HCT116 (cell line): ENCODE results near the gene TDRD9. TPM values are rescaled to one million over a fixed set of nuclear protein-coding genes. Genes with fewer than 3 reads are reported as not detected.

Experiments
- ATAC-seq: fragments of 200-7000 bp; cut with Tn5 transposase; 2 replicates; pipeline ENCODE4 v1.9.1; 2020; ENCODE audit warnings: mild to moderate bottlenecking, moderate library complexity
- BruUV-seq: library from RNA; stranded (reverse); fragments of 400-500 nt; replicated peaks from 2 replicates; lab custom pipeline; 2021; lab: Mats Ljungman, UMichigan
- CTCF ChIA-PET: fragments of 300-600 bp; sonication (Branson Sonifier 250); formaldehyde crosslinking; loops from one replicate; lab custom pipeline; 2021; ENCODE audit warnings: antibody characterized with exemption; lab: Charles Lee
- POLR2A ChIA-PET: fragments of 300-600, 350-600 bp; sonication (Branson Sonifier 250); formaldehyde crosslinking; loops from one replicate; lab custom pipeline; 2021; ENCODE audit warnings: antibody characterized with exemption; lab: Charles Lee
- RAD21 ChIA-PET, 2 experiments: fragments of 300-600 bp; sonication (Branson Sonifier 250); formaldehyde crosslinking; loops; one replicate each; lab custom pipeline; 2023; ENCODE audit warnings: low total read pairs in 2 of 2; ENCODE audit not compliant: uncharacterized antibody in 2 of 2, unreplicated experiment in 2 of 2, low non-redundant PET in 1 of 2; lab: Charles Lee
- DNase-seq: peaks from one replicate; pipeline ENCODE4 v3.0.0-alpha.2; 2010; ENCODE audit warnings: low read depth, low spot score
- H2AFZ ChIP-seq: fragments of 200-600 bp; shearing (Covaris generic), sonication (generic); 2 replicates; pipeline ENCODE4 v1.6.1; 2017; ENCODE audit warnings: low read depth, mixed run types, mixed read lengths, antibody characterized with exemption, low read length; ENCODE audit not compliant: poor library complexity, severe bottlenecking
- H3K27ac ChIP-seq: 2 replicates; pipeline ENCODE4 v1.5.1; 2012; ENCODE audit warnings: low read depth, low read length
- H3K27me3 ChIP-seq: fragments of 200-600 bp; sonication (generic); 2 replicates; pipeline ENCODE4 v1.6.1; 2016; ENCODE audit warnings: mixed run types, low read length, mixed read lengths; ENCODE audit not compliant: insufficient read depth
- H3K36me3 ChIP-seq, 2 experiments: fragments of 200-500 bp in 1 of 2; fragments of 200-600 bp in 1 of 2; sonication (Bioruptor generic) in 1 of 2; sonication (generic) in 1 of 2; 2 replicates each; pipeline versions ENCODE4 v1.5.1 to v1.6.1; 2014 to 2016; ENCODE audit warnings: low read length in 2 of 2, inconsistent platforms in 1 of 2, mixed read lengths in 1 of 2, mixed run types in 1 of 2; ENCODE audit not compliant: insufficient read depth in 2 of 2, control insufficient read depth in 1 of 2
- H3K4me1 ChIP-seq, 2 experiments: fragments of 200-600 bp in 1 of 2; sonication (generic) in 1 of 2; 2 replicates each; pipeline versions ENCODE4 v1.5.1 to v1.6.1; 2012 to 2017; ENCODE audit warnings: low read length in 2 of 2, inconsistent platforms in 1 of 2, mild to moderate bottlenecking in 1 of 2, mixed read lengths in 1 of 2, mixed run types in 1 of 2, moderate library complexity in 1 of 2; ENCODE audit not compliant: insufficient read depth in 2 of 2, control insufficient read depth in 1 of 2
- H3K4me2 ChIP-seq: fragments of 200-600 bp; sonication (generic); 2 replicates; pipeline ENCODE4 v1.6.1; 2017; ENCODE audit warnings: mixed run types, low read length, mixed read lengths
- H3K4me3 ChIP-seq, 2 experiments: fragments of 200-600 bp in 1 of 2; sonication (generic) in 1 of 2; replicated peaks in 1 of 2; 2 replicates each; pipeline ENCODE4 v1.5.1; 2011 to 2016; ENCODE audit warnings: low read length in 2 of 2, control low read depth in 1 of 2, low read depth in 1 of 2, mild to moderate bottlenecking in 1 of 2, mixed read lengths in 1 of 2, mixed run types in 1 of 2
- H3K79me2 ChIP-seq: fragments of 200-600 bp; sonication (generic); 2 replicates; pipeline ENCODE4 v1.6.1; 2017; ENCODE audit warnings: mild to moderate bottlenecking, mixed run types, low read length, moderate library complexity, mixed read lengths; ENCODE audit not compliant: insufficient read depth
- H3K9ac ChIP-seq: fragments of 200-600 bp; sonication (generic); 2 replicates; pipeline ENCODE4 v1.6.1; 2016; ENCODE audit warnings: low read length, mixed read lengths
- H3K9me2 ChIP-seq: fragments of 200-600 bp; sonication (generic), shearing (Covaris generic); 2 replicates; pipeline ENCODE4 v1.6.1; 2017; ENCODE audit warnings: mixed run types, mild to moderate bottlenecking, moderate library complexity; ENCODE audit not compliant: insufficient read depth
- H3K9me3 ChIP-seq, 2 experiments: fragments of 200-500 bp in 1 of 2; fragments of 200-600 bp in 1 of 2; sonication (Bioruptor generic) in 1 of 2; sonication (generic) in 1 of 2; 2 replicates each; pipeline ENCODE4 v1.6.1; 2014 to 2017; ENCODE audit warnings: low read length in 2 of 2, mixed read lengths in 2 of 2, inconsistent platforms in 1 of 2, low read depth in 1 of 2, mild to moderate bottlenecking in 1 of 2, mixed run types in 1 of 2, moderate library complexity in 1 of 2; ENCODE audit not compliant: control insufficient read depth in 1 of 2, insufficient read depth in 1 of 2
- H4K20me1 ChIP-seq: fragments of 200-600 bp; sonication (generic), shearing (Covaris generic); 2 replicates; pipeline ENCODE4 v1.6.1; 2017; ENCODE audit warnings: mixed run types, mild to moderate bottlenecking, moderate library complexity; ENCODE audit not compliant: insufficient read depth
- CBX3 ChIP-seq: IDR thresholded peaks from 2 replicates; pipeline ENCODE4 v1.6.1; 2012; ENCODE audit warnings: low read depth
- CEBPB ChIP-seq: IDR thresholded peaks from 2 replicates; pipeline ENCODE4 v1.6.1; 2012; ENCODE audit warnings: low read depth
- EGR1 ChIP-seq: IDR thresholded peaks from 2 replicates; pipeline ENCODE4 v1.6.1; 2012; ENCODE audit warnings: low read depth
- EZH2phosphoT487 ChIP-seq: fragments of 200-600 bp; IDR thresholded peaks from 2 replicates; pipeline ENCODE4 v1.6.1; 2018; ENCODE audit warnings: antibody characterized with exemption, borderline replicate concordance
- POLR2A ChIP-seq: IDR thresholded peaks from 2 replicates; pipeline ENCODE4 v1.7.0; 2011; ENCODE audit warnings: borderline replicate concordance; ENCODE audit not compliant: insufficient read depth, insufficient read length; ENCODE audit errors: extremely low read depth
- RAD21 ChIP-seq: IDR thresholded peaks from 2 replicates; pipeline ENCODE4 v1.6.1; 2012; ENCODE audit warnings: low read depth, mild to moderate bottlenecking
- SIN3A ChIP-seq: IDR thresholded peaks from 2 replicates; pipeline ENCODE4 v1.6.1; 2012; ENCODE audit warnings: low read depth
- SP1 ChIP-seq: IDR thresholded peaks from 2 replicates; pipeline ENCODE4 v1.6.1; 2012; ENCODE audit warnings: low read depth
- YY1 ChIP-seq: IDR thresholded peaks from 2 replicates; pipeline ENCODE4 v1.6.1; 2011; ENCODE audit warnings: low read length, low read depth, moderate library complexity, mild to moderate bottlenecking; ENCODE audit not compliant: insufficient replicate concordance; ENCODE audit errors: extremely low read depth
- intact Hi-C: fragments of 100-400 bp; cut with micrococcal nuclease; formaldehyde crosslinking; loops from 2 replicates; pipeline ENCODE4 v1.10.0; 2022
- total RNA-seq: library from RNA; stranded (reverse); gene quantifications from one replicate; pipeline ENCODE4 v1.2.1, GENCODE V29; 2021; ENCODE audit not compliant: unreplicated experiment
- TF ChIP-seq, protein P1 (sequence below): IDR thresholded peaks from 2 replicates; pipeline ENCODE4 v1.6.1; 2011; ENCODE audit warnings: mild to moderate bottlenecking, low read length, moderate library complexity; ENCODE audit not compliant: insufficient replicate concordance; ENCODE audit errors: extremely low read depth
- TF ChIP-seq, protein P2 (sequence below): IDR thresholded peaks from 2 replicates; pipeline ENCODE4 v1.6.1; 2012; ENCODE audit warnings: low read depth
- TF ChIP-seq, protein P3 (sequence below), 3 experiments: fragments of 200-600 bp in 1 of 3; sonication (generic) in 1 of 3; IDR thresholded peaks in 2 of 3; conservative IDR thresholded peaks in 1 of 3; 2 replicates each; pipeline ENCODE4 v1.5.1; 2012 to 2017; ENCODE audit warnings: low read depth in 2 of 3, low read length in 2 of 3, antibody characterized with exemption in 1 of 3, borderline replicate concordance in 1 of 3, control low read depth in 1 of 3, mild to moderate bottlenecking in 1 of 3, mixed read lengths in 1 of 3, mixed run types in 1 of 3, moderate library complexity in 1 of 3; ENCODE audit not compliant: insufficient read depth in 1 of 3
- TF ChIP-seq, protein P4 (sequence below): IDR thresholded peaks from 2 replicates; pipeline ENCODE4 v1.6.1; 2012

Gene TDRD9
- total RNA-seq, 1 experiment from 2014 or later: not detected

DNA sequence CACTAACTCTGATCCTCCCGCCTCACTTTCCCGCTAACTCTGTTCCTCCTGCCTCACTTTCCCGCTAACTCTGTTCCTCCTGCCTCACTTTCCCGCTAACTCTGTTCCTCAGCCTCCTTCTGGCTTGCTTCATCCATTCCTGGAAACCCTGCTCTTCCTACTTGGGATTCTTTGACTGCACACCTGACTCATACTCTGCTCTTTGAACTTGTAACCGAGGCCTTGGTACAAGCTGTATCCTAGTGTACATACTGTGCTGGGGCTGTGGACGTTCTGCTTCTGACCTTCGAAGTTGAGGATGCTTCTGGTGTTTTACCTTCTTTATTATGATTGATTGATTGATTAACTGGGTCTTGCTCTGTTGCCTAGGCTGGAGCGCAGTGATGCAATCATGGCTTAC is 77.2 kb downstream of the TDRD9 start (continued):
- TF ChIP-seq, protein P1, sequence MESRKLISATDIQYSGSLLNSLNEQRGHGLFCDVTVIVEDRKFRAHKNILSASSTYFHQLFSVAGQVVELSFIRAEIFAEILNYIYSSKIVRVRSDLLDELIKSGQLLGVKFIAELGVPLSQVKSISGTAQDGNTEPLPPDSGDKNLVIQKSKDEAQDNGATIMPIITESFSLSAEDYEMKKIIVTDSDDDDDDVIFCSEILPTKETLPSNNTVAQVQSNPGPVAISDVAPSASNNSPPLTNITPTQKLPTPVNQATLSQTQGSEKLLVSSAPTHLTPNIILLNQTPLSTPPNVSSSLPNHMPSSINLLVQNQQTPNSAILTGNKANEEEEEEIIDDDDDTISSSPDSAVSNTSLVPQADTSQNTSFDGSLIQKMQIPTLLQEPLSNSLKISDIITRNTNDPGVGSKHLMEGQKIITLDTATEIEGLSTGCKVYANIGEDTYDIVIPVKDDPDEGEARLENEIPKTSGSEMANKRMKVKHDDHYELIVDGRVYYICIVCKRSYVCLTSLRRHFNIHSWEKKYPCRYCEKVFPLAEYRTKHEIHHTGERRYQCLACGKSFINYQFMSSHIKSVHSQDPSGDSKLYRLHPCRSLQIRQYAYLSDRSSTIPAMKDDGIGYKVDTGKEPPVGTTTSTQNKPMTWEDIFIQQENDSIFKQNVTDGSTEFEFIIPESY: no peak
- TF ChIP-seq SP1 (no peak), YY1 (no peak), RAD21 (no peak), EGR1 (no peak), POLR2A (no peak), SIN3A (no peak)
- TF ChIP-seq, protein P2, sequence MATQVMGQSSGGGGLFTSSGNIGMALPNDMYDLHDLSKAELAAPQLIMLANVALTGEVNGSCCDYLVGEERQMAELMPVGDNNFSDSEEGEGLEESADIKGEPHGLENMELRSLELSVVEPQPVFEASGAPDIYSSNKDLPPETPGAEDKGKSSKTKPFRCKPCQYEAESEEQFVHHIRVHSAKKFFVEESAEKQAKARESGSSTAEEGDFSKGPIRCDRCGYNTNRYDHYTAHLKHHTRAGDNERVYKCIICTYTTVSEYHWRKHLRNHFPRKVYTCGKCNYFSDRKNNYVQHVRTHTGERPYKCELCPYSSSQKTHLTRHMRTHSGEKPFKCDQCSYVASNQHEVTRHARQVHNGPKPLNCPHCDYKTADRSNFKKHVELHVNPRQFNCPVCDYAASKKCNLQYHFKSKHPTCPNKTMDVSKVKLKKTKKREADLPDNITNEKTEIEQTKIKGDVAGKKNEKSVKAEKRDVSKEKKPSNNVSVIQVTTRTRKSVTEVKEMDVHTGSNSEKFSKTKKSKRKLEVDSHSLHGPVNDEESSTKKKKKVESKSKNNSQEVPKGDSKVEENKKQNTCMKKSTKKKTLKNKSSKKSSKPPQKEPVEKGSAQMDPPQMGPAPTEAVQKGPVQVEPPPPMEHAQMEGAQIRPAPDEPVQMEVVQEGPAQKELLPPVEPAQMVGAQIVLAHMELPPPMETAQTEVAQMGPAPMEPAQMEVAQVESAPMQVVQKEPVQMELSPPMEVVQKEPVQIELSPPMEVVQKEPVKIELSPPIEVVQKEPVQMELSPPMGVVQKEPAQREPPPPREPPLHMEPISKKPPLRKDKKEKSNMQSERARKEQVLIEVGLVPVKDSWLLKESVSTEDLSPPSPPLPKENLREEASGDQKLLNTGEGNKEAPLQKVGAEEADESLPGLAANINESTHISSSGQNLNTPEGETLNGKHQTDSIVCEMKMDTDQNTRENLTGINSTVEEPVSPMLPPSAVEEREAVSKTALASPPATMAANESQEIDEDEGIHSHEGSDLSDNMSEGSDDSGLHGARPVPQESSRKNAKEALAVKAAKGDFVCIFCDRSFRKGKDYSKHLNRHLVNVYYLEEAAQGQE: no peak

DNA sequence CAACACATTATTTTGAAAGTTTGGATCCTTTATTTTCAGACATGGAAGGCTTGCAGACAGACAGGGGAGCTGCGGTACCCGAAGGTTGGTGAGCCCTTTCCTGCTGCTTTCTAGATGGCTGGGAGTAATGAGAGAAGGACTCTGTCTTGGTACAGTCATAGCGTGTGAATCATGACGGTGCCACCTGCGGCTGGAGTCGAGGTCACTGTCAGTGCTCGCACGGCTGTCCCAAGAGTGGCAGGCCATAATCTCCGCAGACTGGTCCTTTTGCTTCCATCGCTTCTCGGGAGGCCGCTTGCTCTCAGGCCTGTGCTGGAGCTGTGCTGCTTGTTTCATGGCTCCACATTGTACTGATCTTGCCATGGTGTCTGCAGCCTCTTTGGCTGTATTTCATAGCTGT is 78.9 kb downstream of the TDRD9 start:
- no peaks in the 10 kb centered on the region for H3K79me2 ChIP-seq
- no peak overlapping the region for H2AFZ ChIP-seq
- no peak overlapping the region for H3K4me3 ChIP-seq
- no peak for ATAC-seq
- no peak overlapping the region for H3K27ac ChIP-seq
- CTCF ChIA-PET: interaction anchor here (0.9 kb wide), 1 partner anchor 106 kb away, joined by 3 read pairs; no protein-coding TSS in a partner anchor
- H3K27me3 ChIP-seq: no peaks in the 10 kb centered on the region
- RAD21 ChIA-PET: no interaction called here
- H3K9me3 ChIP-seq: no peaks in the 10 kb centered on the region
- no peaks in the 10 kb centered on the region for H3K9me2 ChIP-seq
- no peak overlapping the region for H3K4me2 ChIP-seq
- no TSS peak for BruUV-seq
- H4K20me1 ChIP-seq: no peaks in the 10 kb centered on the region
- POLR2A ChIA-PET: no interaction called here
- H3K36me3 ChIP-seq: no peaks in the 10 kb centered on the region
- H3K4me1 ChIP-seq: no peaks in the 10 kb centered on the region
- intact Hi-C loops: no loop called here
- DNase-seq: no peak
- H3K9ac ChIP-seq: no peak overlapping the region
- TF ChIP-seq POLR2A (no peak), EZH2phosphoT487 (no peak), CEBPB (no peak), CBX3 (no peak), SIN3A (no peak), RAD21 (no peak)
- TF ChIP-seq, protein P2: no peak
- TF ChIP-seq, protein P3, sequence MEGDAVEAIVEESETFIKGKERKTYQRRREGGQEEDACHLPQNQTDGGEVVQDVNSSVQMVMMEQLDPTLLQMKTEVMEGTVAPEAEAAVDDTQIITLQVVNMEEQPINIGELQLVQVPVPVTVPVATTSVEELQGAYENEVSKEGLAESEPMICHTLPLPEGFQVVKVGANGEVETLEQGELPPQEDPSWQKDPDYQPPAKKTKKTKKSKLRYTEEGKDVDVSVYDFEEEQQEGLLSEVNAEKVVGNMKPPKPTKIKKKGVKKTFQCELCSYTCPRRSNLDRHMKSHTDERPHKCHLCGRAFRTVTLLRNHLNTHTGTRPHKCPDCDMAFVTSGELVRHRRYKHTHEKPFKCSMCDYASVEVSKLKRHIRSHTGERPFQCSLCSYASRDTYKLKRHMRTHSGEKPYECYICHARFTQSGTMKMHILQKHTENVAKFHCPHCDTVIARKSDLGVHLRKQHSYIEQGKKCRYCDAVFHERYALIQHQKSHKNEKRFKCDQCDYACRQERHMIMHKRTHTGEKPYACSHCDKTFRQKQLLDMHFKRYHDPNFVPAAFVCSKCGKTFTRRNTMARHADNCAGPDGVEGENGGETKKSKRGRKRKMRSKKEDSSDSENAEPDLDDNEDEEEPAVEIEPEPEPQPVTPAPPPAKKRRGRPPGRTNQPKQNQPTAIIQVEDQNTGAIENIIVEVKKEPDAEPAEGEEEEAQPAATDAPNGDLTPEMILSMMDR (IDR thresholded peaks at IDR 0.05 in 2 of 3, conservative IDR thresholded peaks at IDR 0.05 in 1 of 3; ENCODE audit: borderline replicate concordance in 1 of 3, insufficient read depth in 1 of 3, low read depth in 2 of 3, low read length in 2 of 3): no peak
- TF ChIP-seq, protein P4, sequence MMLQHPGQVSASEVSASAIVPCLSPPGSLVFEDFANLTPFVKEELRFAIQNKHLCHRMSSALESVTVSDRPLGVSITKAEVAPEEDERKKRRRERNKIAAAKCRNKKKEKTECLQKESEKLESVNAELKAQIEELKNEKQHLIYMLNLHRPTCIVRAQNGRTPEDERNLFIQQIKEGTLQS: no peak
